ENCODE measurements around the gene RPL31. TPM values are rescaled to one million over a fixed set of nuclear protein-coding genes. Genes with fewer than 3 reads are reported as not detected.
A peak's percentile ranks its signal among the peaks of the same experiment; 100 is the strongest.

Gene RPL31
- total and polyA plus RNA-seq, 2 experiments from 2014 or later, result 1,256 to 1,571 TPM

- no peaks in the 10 kb centered on the region for H3K79me2 ChIP-seq
- H2AFZ ChIP-seq, result no peak overlapping the region
- H3K4me3 ChIP-seq, result no peak overlapping the region
- H3K4me2 ChIP-seq, result no peak overlapping the region
- no peaks in the 10 kb centered on the region for H3K9me3 ChIP-seq (ENCODE audit: low read depth)
- H3K9me2 ChIP-seq (replicated peaks; ENCODE audit: insufficient read depth), result no peaks in the 10 kb centered on the region
- H3K27me3 ChIP-seq, result no peaks in the 10 kb centered on the region
- TF ChIP-seq EZH2phosphoT487 (IDR thresholded peaks at IDR 0.05; ENCODE audit: low read depth, severe bottlenecking, unreplicated experiment) (no peak), EZH2 (IDR thresholded peaks at IDR 0.05; ENCODE audit: borderline replicate concordance) (no peak), CTCF (IDR thresholded peaks at IDR 0.05; ENCODE audit: poor library complexity) (no peak)
- DNase-seq (ENCODE audit: low spot score), result no peak
- H3K4me1 ChIP-seq (ENCODE audit: insufficient read depth), result no peaks in the 10 kb centered on the region
- H3K27ac ChIP-seq, result no peak overlapping the region
- no peaks in the 10 kb centered on the region for H4K20me1 ChIP-seq (ENCODE audit: insufficient read depth, poor library complexity, severe bottlenecking)
- H3K36me3 ChIP-seq (replicated peaks; ENCODE audit: insufficient read depth, low read depth), result no peaks in the 10 kb centered on the region
- 96% methylated on average over 16 of the region's 16 CpGs for WGBS (ENCODE audit: low lambda C conversion rate, missing lambda C conversion rate)
Measured at GRCh38 chr2:101022221-101022620, 20.1 kb downstream of the RPL31 start.

GRCh38 chr2:101023327-101024107 lies 21.4 kb downstream of the RPL31 start:
- no peaks in the 10 kb centered on the region for H4K20me1 ChIP-seq (ENCODE audit: insufficient read depth, poor library complexity, severe bottlenecking)
- H3K36me3 ChIP-seq (replicated peaks; ENCODE audit: insufficient read depth, low read depth), result no peaks in the 10 kb centered on the region
- no peaks in the 10 kb centered on the region for H3K79me2 ChIP-seq
- H3K4me3 ChIP-seq, result no peak overlapping the region
- no peak overlapping the region for H2AFZ ChIP-seq
- H3K27me3 ChIP-seq, result no peaks in the 10 kb centered on the region
- no peaks in the 10 kb centered on the region for H3K4me1 ChIP-seq (ENCODE audit: insufficient read depth)
- no peak overlapping the region for H3K27ac ChIP-seq
- H3K9me3 ChIP-seq (ENCODE audit: low read depth), result no peaks in the 10 kb centered on the region
- H3K4me2 ChIP-seq, result no peak overlapping the region
- no peaks in the 10 kb centered on the region for H3K9me2 ChIP-seq (replicated peaks; ENCODE audit: insufficient read depth)
- no peak for DNase-seq (ENCODE audit: low spot score)
- TF ChIP-seq CTCF (IDR thresholded peaks at IDR 0.05; ENCODE audit: poor library complexity) (no peak), EZH2phosphoT487 (IDR thresholded peaks at IDR 0.05; ENCODE audit: low read depth, severe bottlenecking, unreplicated experiment) (no peak), EZH2 (IDR thresholded peaks at IDR 0.05; ENCODE audit: borderline replicate concordance) (no peak)
- 98% methylated on average over 6 of the region's 6 CpGs for WGBS (ENCODE audit: low lambda C conversion rate, missing lambda C conversion rate)

GRCh38 chr2:101025561-101025960 lies 23.5 kb downstream of the RPL31 start:
- Histone ChIP-seq H3K4me3 (no peak overlapping the region), H3K9me3 (ENCODE audit: low read depth) (no peaks in the 10 kb centered on the region), H3K79me2 (no peaks in the 10 kb centered on the region), H3K4me1 (ENCODE audit: insufficient read depth) (no peaks in the 10 kb centered on the region), H3K9me2 (replicated peaks; ENCODE audit: insufficient read depth) (no peaks in the 10 kb centered on the region), H2AFZ (no peak overlapping the region), H4K20me1 (ENCODE audit: insufficient read depth, poor library complexity, severe bottlenecking) (no peaks in the 10 kb centered on the region), H3K27ac (peak overlapping the region; percentile 20), H3K27me3 (no peaks in the 10 kb centered on the region), H3K4me2 (no peak overlapping the region), H3K36me3 (replicated peaks; ENCODE audit: insufficient read depth, low read depth) (no peaks in the 10 kb centered on the region)
- WGBS (ENCODE audit: low lambda C conversion rate, missing lambda C conversion rate), result 92% methylated on average over 6 of the region's 6 CpGs
- DNase-seq (ENCODE audit: low spot score), result no peak
- TF ChIP-seq EZH2 (IDR thresholded peaks at IDR 0.05; ENCODE audit: borderline replicate concordance) (no peak), CTCF (IDR thresholded peaks at IDR 0.05; ENCODE audit: poor library complexity) (no peak), EZH2phosphoT487 (IDR thresholded peaks at IDR 0.05; ENCODE audit: low read depth, severe bottlenecking, unreplicated experiment) (no peak)

Measured in hepatocyte (in vitro differentiated cells).